GM19324 (cell line): ENCODE measurements around the gene ARNT2.
"Not testable (repeated sequence)": the region's sequence is repeated elsewhere in the genome, so short reads cannot be mapped to it uniquely, and the experiment has no call there.

Experiments
- ATAC-seq: cut with Tn5 transposase; IDR thresholded peaks from one replicate; pipeline ENCODE4 v1.9.1; 2021; ENCODE audit warnings: mild to moderate bottlenecking, moderate library complexity; ENCODE audit not compliant: unreplicated experiment, low FRiP score

The ARNT2 gene

GRCh38 chr15:80404057-80404760 is at the start of gene ARNT2:
Gene ARNT2, plus strand, starts transcription at chr15:80404382. Its CDS starts 134 bp downstream, at chr15:80404516.
- ATAC-seq: no peak

- no peak for ATAC-seq
Observed at GRCh38 chr15:80367094-80367493, 37.1 kb upstream of the ARNT2 start.

- ATAC-seq: no peak
Observed at GRCh38 chr15:80367661-80368060, 36.5 kb upstream of the ARNT2 start.

DNA sequence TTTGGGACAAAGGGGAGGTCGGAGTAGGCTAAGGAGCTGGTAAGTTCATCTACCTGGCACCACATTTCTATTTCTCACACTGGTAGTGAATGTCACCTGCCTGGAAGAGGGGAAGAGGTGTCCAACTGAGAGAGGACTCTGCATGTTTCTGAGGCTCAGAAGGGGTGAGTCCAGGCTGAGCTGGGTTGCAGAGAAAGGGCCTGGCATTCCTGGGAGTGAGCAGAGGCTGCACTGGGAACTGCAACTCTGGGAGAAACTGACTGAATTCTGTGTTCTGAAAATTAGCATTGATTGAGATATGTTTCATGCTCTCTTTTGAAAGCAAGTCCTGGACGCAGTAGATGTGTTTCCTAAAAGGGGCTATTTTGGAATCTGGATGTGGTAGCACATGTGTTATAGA is 32.3 kb upstream of the ARNT2 start:
- no peak for ATAC-seq

- ATAC-seq: no peak
Observed at GRCh38 chr15:80374441-80374840, 29.7 kb upstream of the ARNT2 start.

GRCh38 chr15:80375968-80376891 is 28.0 kb upstream of the ARNT2 start:
- ATAC-seq: no peak

DNA sequence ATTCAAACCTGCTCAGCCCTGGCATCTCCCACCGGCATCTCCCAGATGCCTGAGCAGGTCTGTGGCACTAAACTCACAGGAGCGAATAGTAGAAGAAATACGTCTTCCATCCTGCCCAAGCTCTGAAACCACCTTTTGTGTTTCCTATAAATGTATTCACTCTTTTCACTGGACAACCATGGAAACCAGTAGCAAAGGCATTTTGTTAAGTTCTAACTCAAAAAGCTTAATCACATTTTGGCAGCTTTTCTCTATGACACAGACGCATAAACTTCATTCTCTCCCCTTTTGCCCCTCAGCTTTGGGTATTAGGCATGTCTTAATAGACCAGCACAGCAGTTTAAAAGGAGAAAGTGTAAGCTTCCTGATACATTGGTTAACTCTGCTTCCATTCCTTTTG is 24.5 kb upstream of the ARNT2 start:
- ATAC-seq: no peak

GRCh38 chr15:80380154-80380553 is 24.0 kb upstream of the ARNT2 start:
- ATAC-seq: no peak

- ATAC-seq: no peak
Observed at GRCh38 chr15:80382285-80382684, 21.9 kb upstream of the ARNT2 start.

DNA sequence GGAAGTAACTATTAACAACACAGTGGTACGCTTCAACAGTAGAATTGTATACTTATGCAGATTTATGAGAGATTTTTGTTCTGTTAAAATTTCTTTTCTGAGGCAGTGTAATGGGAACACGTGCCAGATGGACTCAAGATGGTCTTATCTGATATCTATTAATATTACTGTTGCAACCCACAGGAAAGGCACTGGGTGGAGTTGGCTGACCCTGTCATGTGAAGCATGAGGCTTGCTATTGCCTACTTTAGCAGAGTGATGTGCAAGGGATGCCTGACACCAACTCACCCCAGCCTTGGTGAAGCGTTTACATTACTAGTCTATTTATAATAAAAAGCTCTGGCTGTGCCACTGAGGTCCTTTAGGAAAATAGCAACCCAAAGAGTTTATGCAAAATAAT is 19.8 kb upstream of the ARNT2 start:
- no peak for ATAC-seq

DNA sequence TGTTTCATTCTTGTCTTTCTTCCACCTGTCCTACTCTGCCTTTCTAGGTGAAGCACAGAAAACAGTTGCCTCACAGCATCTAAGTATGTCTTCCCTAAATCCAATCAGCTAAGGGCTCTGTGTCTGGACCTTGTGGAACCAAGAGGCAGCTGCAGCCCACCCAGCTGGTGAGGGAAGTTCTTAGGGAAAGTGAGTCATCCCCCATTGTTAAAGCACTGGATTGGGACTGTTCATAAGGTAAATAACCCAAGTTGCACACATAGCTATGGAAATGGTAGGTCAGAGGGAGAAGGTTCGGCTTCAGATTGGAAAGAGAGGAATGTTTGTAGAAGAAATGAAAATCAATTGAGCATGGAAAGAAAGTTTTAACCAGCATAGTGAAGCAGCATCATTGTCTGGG is 18.0 kb upstream of the ARNT2 start:
- ATAC-seq: no peak

GRCh38 chr15:80388326-80388725 is 15.9 kb upstream of the ARNT2 start:
- no peak for ATAC-seq

DNA sequence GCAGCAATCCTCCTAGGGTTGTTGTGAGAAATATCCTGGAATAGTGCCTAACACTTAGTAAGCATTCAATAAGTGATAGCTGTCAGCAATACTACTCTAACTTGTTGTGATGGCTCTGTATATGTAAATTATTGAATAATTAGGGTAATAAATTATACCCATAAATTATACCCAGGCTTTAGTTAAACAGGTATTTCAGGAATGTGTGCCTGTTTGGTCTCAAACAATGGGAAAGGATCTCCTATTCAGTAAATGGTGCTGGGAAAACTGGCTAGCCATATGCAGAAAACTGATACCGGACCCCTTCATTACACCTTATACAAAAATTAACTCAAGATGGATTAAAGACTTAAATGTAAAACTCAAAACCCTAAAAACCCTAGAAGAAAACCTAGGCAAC is 14.8 kb upstream of the ARNT2 start:
- no peak for ATAC-seq

DNA sequence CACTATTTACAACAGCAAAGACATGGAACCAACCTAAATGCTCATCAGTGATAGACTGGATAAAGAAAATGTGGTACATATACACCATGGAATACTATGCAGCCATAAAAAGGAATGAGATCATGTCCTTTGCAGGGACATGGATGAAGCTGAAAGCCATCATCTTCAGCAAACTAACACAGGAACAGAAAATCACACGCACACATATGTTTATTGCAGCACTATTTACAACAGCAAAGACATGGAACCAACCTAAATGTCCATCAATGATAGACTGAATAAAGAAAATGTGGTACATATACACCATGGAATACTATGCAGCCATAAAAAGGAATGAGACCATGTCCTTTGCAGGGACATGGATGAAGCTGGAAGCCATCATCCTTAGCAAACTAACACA is 13.2 kb upstream of the ARNT2 start:
- not testable (repeated sequence) for ATAC-seq

DNA sequence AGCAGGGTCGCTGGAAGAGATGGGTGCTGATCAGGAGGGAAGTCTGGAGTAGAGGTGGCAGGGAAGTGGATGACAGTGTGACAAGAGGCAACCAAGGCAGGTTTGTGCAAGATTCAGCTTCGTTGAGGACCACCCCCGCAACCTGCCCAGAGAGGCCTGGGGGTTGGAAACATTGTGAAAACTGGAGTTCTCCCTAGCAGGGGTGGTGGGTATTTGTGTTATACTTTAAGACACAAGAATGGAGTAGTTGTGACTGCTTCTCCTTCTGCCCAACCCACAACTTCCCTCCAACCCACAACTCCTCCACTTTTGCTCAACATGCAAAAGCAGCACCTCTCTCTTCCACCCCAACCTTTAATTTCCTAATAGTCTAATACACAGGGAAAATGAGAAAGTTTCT is 8.6 kb upstream of the ARNT2 start:
- no peak for ATAC-seq

DNA sequence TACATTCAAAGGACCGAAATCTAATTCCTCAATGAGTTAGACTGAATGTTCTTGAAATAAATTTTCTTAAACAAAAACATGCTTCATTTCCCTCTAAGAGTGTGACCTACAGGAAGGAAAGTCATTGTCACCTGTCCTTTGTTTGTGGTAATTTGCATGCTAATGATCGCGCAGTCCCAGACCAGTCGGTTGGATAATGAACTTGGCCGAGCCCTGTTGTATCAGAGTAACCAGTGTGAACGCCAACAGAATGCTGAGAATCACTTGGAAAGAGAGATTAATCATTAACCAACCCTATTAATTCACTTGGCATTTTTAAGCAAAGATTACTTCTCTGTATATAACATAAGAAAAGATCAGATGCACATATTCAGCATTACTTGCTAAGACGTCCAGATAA is 8.1 kb upstream of the ARNT2 start:
- no peak for ATAC-seq

GRCh38 chr15:80399508-80399907 is 4.7 kb upstream of the ARNT2 start:
- ATAC-seq: no peak

- no peak for ATAC-seq
Observed at GRCh38 chr15:80401456-80401855, 2.7 kb upstream of the ARNT2 start.

DNA sequence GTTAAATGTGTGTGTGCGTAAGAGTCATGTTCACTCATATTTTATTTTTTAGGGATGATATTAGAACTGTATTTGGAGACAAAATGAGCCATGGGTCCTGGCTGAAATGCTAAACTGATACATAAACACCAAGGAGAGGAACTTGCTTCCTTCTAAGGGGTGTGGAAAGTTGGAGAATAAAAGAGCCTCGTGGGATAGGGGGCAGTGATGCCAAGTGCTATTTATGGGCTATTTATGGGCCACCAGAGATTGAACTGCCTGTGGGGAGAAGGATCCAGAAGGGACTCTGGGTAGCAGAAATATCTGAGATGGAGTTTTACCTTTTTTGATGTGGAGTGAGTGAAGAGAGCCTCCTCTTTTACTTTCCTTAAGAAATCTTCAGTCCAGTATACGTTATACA is 1.8 kb upstream of the ARNT2 start:
- ATAC-seq: no peak

GRCh38 chr15:80403712-80404056 is 498 bp upstream of the ARNT2 start:
- no peak for ATAC-seq

- no peak for ATAC-seq
Observed at GRCh38 chr15:80404761-80405553, 775 bp downstream of the ARNT2 start.
